ENCODE measurements around the gene PHEX.

Gene PHEX

GRCh38 chrX:22073928-22074327, 41.8 kb downstream of the PHEX start:
- no peak overlapping the region for H3K4me3 ChIP-seq (ENCODE audit: low read depth, low read length)
- TF ChIP-seq CTCF (IDR thresholded peaks at IDR 0.05; ENCODE audit: control insufficient read depth, extremely low read depth, insufficient read depth), result no peak
- no peak for DNase-seq (ENCODE audit: low read depth)

- DNase-seq (ENCODE audit: low read depth), result no peak
- no peak for TF ChIP-seq CTCF (IDR thresholded peaks at IDR 0.05; ENCODE audit: control insufficient read depth, extremely low read depth, insufficient read depth)
- no peak overlapping the region for H3K4me3 ChIP-seq (ENCODE audit: low read depth, low read length)
These were observed 46.0 kb downstream of the PHEX start for GRCh38 chrX:22078117-22078516.

GRCh38 chrX:22081475-22082092, 49.5 kb downstream of the PHEX start:
- peak; percentile 1 for DNase-seq (ENCODE audit: low read depth)

GRCh38 chrX:22086003-22086402, 53.9 kb downstream of the PHEX start:
- no peak for TF ChIP-seq CTCF (IDR thresholded peaks at IDR 0.05; ENCODE audit: control insufficient read depth, extremely low read depth, insufficient read depth)
- DNase-seq (ENCODE audit: low read depth), result no peak
- no peak overlapping the region for H3K4me3 ChIP-seq (ENCODE audit: low read depth, low read length)

More at GRCh38 chrX:22081475-22082092, 49.5 kb downstream of the PHEX start:
- no peak overlapping the region for H3K4me3 ChIP-seq (ENCODE audit: low read depth, low read length)
- TF ChIP-seq CTCF (IDR thresholded peaks at IDR 0.05; ENCODE audit: control insufficient read depth, extremely low read depth, insufficient read depth), result peak; percentile 53

GRCh38 chrX:22087011-22087557, 55.0 kb downstream of the PHEX start:
- DNase-seq (ENCODE audit: low read depth), result no peak
- no peak for TF ChIP-seq CTCF (IDR thresholded peaks at IDR 0.05; ENCODE audit: control insufficient read depth, extremely low read depth, insufficient read depth)
- H3K4me3 ChIP-seq (ENCODE audit: low read depth, low read length), result no peak overlapping the region

GRCh38 chrX:22088326-22088725, 56.2 kb downstream of the PHEX start:
- H3K4me3 ChIP-seq (ENCODE audit: low read depth, low read length), result no peak overlapping the region
- TF ChIP-seq CTCF (IDR thresholded peaks at IDR 0.05; ENCODE audit: control insufficient read depth, extremely low read depth, insufficient read depth), result no peak
- no peak for DNase-seq (ENCODE audit: low read depth)

GRCh38 chrX:22090181-22090580, 58.1 kb downstream of the PHEX start:
- DNase-seq (ENCODE audit: low read depth), result no peak
- H3K4me3 ChIP-seq (ENCODE audit: low read depth, low read length), result no peak overlapping the region
- TF ChIP-seq CTCF (IDR thresholded peaks at IDR 0.05; ENCODE audit: control insufficient read depth, extremely low read depth, insufficient read depth), result no peak

Measured in LNCaP clone FGC (cell line).